H9 (cell line): ENCODE data around the gene ANO3. TPM values are rescaled to one million over a fixed set of nuclear protein-coding genes. Genes with fewer than 3 reads are reported as not detected.

ENCODE experiments used
- DNase-seq: peaks from one replicate; pipeline ENCODE4 v3.0.0-alpha.2; 2017
- H2AFZ ChIP-seq: one replicate; pipeline ENCODE4 v1.6.1; 2013; ENCODE audit warnings: mild to moderate bottlenecking, low read length, control low read depth, moderate library complexity
- H2AK5ac ChIP-seq: 2 replicates; pipeline ENCODE4 v1.6.1; 2013; ENCODE audit warnings: low read length, control low read depth, mixed read lengths; ENCODE audit not compliant: insufficient read length
- H2BK120ac ChIP-seq: one replicate; pipeline ENCODE4 v1.6.1; 2013; ENCODE audit warnings: low read depth, mild to moderate bottlenecking, low read length, control low read depth, inconsistent platforms; ENCODE audit not compliant: poor library complexity, severe bottlenecking
- H2BK12ac ChIP-seq: 2 replicates; pipeline ENCODE4 v1.6.1; 2013; ENCODE audit warnings: low read length, control low read depth, mixed read lengths, low read depth; ENCODE audit not compliant: insufficient read length
- H2BK15ac ChIP-seq: 2 replicates; pipeline ENCODE4 v1.6.1; 2013; ENCODE audit warnings: low read depth, low read length, control low read depth
- H2BK20ac ChIP-seq: one replicate; pipeline ENCODE4 v1.6.1; 2013; ENCODE audit warnings: low read depth, mild to moderate bottlenecking, low read length, control low read depth, inconsistent platforms; ENCODE audit not compliant: poor library complexity, severe bottlenecking
- H2BK5ac ChIP-seq: 2 replicates; pipeline ENCODE4 v1.6.1; 2013; ENCODE audit warnings: low read length, control low read depth, mixed read lengths; ENCODE audit not compliant: insufficient read length
- H3K14ac ChIP-seq: 2 replicates; pipeline ENCODE4 v1.6.1; 2013; ENCODE audit warnings: low read length, control low read depth; ENCODE audit not compliant: insufficient read depth
- H3K18ac ChIP-seq: 2 replicates; pipeline ENCODE4 v1.6.1; 2013; ENCODE audit warnings: low read depth, mild to moderate bottlenecking, mixed read lengths, low read length, control low read depth; ENCODE audit not compliant: insufficient read length
- H3K23ac ChIP-seq: 2 replicates; pipeline ENCODE4 v1.6.1; 2013; ENCODE audit warnings: low read length, control low read depth, mixed read lengths, low read depth; ENCODE audit not compliant: insufficient read length
- H3K23me2 ChIP-seq: 2 replicates; pipeline ENCODE4 v1.6.1; 2013; ENCODE audit warnings: low read depth, mild to moderate bottlenecking, mixed read lengths, low read length, control low read depth; ENCODE audit not compliant: insufficient read length, poor library complexity, severe bottlenecking
- H3K27ac ChIP-seq: 2 replicates; pipeline ENCODE4 v1.5.1; 2013; ENCODE audit warnings: low read length, control low read depth, mixed read lengths, low read depth; ENCODE audit not compliant: insufficient read length
- H3K27me3 ChIP-seq: 2 replicates; pipeline ENCODE4 v1.6.1; 2013; ENCODE audit warnings: low read length, control low read depth, inconsistent platforms; ENCODE audit not compliant: insufficient read depth
- H3K4ac ChIP-seq: 2 replicates; pipeline ENCODE4 v1.6.1; 2013; ENCODE audit warnings: low read depth, mild to moderate bottlenecking, control low read depth, inconsistent platforms, low read length, moderate library complexity
- H3K4me1 ChIP-seq: 2 replicates; pipeline ENCODE4 v1.6.1; 2013; ENCODE audit warnings: low read length, control low read depth, inconsistent platforms; ENCODE audit not compliant: insufficient read depth
- H3K4me2 ChIP-seq: 2 replicates; pipeline ENCODE4 v1.6.1; 2013; ENCODE audit warnings: low read length, control low read depth, mixed read lengths; ENCODE audit not compliant: insufficient read length, insufficient read depth
- H3K56ac ChIP-seq: 2 replicates; pipeline ENCODE4 v1.6.1; 2013; ENCODE audit warnings: low read depth, mild to moderate bottlenecking, mixed read lengths, low read length, control low read depth; ENCODE audit not compliant: insufficient read length
- H3K79me1 ChIP-seq: 2 replicates; pipeline ENCODE4 v1.6.1; 2013; ENCODE audit warnings: low read depth, mild to moderate bottlenecking, moderate library complexity, low read length, control low read depth, inconsistent platforms; ENCODE audit not compliant: insufficient read depth, poor library complexity, severe bottlenecking
- H3K79me2 ChIP-seq: 2 replicates; pipeline ENCODE4 v1.6.1; 2013; ENCODE audit warnings: low read length, control low read depth, inconsistent platforms; ENCODE audit not compliant: insufficient read depth
- H3K9ac ChIP-seq: 2 replicates; pipeline ENCODE4 v1.6.1; 2013; ENCODE audit warnings: low read length, control low read depth, mixed read lengths; ENCODE audit not compliant: insufficient read length; ENCODE audit errors: extremely low read depth
- H3K9me3 ChIP-seq: one replicate; pipeline ENCODE4 v1.6.1; 2013; ENCODE audit warnings: low read depth, low read length, inconsistent platforms; ENCODE audit not compliant: control insufficient read depth
- H3T11ph ChIP-seq: one replicate; pipeline ENCODE4 v1.6.1; 2013; ENCODE audit warnings: mild to moderate bottlenecking, low read length, control low read depth, inconsistent platforms
- H4K20me1 ChIP-seq: one replicate; pipeline ENCODE4 v1.6.1; 2013; ENCODE audit not compliant: control insufficient read depth, insufficient read length, insufficient read depth
- H4K5ac ChIP-seq: 2 replicates; pipeline ENCODE4 v1.6.1; 2013; ENCODE audit warnings: low read depth, mild to moderate bottlenecking, mixed read lengths, low read length, control low read depth; ENCODE audit not compliant: insufficient read length
- H4K8ac ChIP-seq: replicated peaks from 2 replicates; pipeline ENCODE4 v1.6.1; 2013; ENCODE audit warnings: low read length, control low read depth, mixed read lengths, low read depth; ENCODE audit not compliant: insufficient read length
- H4K91ac ChIP-seq: 2 replicates; pipeline ENCODE4 v1.6.1; 2013; ENCODE audit warnings: low read depth, mild to moderate bottlenecking, moderate library complexity, mixed read lengths, low read length, control low read depth; ENCODE audit not compliant: insufficient read length
- H3K27ac Mint-ChIP-seq, 3 experiments: 2 replicates in 2 of 3; 3 replicates in 1 of 3; pipeline ENCODE4 v1.8.0; 2020 to 2021; ENCODE audit warnings: mixed read lengths in 3 of 3, mild to moderate bottlenecking in 1 of 3, moderate library complexity in 1 of 3
- H3K27me3 Mint-ChIP-seq: 2 replicates; pipeline ENCODE4 v1.8.0; 2021; ENCODE audit warnings: low read depth, mild to moderate bottlenecking, moderate library complexity, mixed read lengths
- H3K36me3 Mint-ChIP-seq, 3 experiments: 2 replicates in 2 of 3; 3 replicates in 1 of 3; pipeline ENCODE4 v1.8.0; 2020 to 2021; ENCODE audit warnings: low read depth in 3 of 3, mixed read lengths in 3 of 3; ENCODE audit not compliant: insufficient read depth in 1 of 3
- H3K4me1 Mint-ChIP-seq, 2 experiments: 2 replicates each; pipeline ENCODE4 v1.8.0; 2020; ENCODE audit warnings: mixed read lengths in 2 of 2
- H3K4me3 Mint-ChIP-seq, 2 experiments: 2 replicates in 1 of 2; 3 replicates in 1 of 2; pipeline ENCODE4 v1.8.0; 2020 to 2021; ENCODE audit warnings: mild to moderate bottlenecking in 2 of 2, mixed read lengths in 2 of 2, moderate library complexity in 1 of 2
- H3K9me3 Mint-ChIP-seq, 2 experiments: 2 replicates in 1 of 2; 3 replicates in 1 of 2; pipeline ENCODE4 v1.8.0; 2020; ENCODE audit warnings: mild to moderate bottlenecking in 2 of 2, mixed read lengths in 2 of 2, moderate library complexity in 1 of 2
- WGBS: extraction: QIAGEN DNeasy Blood & Tissue Kit; methylation state at CpG from one replicate; pipeline ENCODE4 v1.1.7; 2013; ENCODE audit warnings: missing lambda C conversion rate, low lambda C conversion rate, mixed read lengths; ENCODE audit not compliant: insufficient read length; ENCODE audit errors: extremely low coverage; 5-methylcytosine and 5-hydroxymethylcytosine counted together
- total RNA-seq: library from RNA; stranded (reverse); gene quantifications from 2 replicates; pipeline ENCODE4 v1.2.1, GENCODE V29; 2021
- TF ChIP-seq, protein P1 (sequence below): fragments of 200-600 bp; sonication (generic); conservative IDR thresholded peaks from 3 replicates; pipeline ENCODE4 v1.8.0; 2021; ENCODE audit warnings: antibody characterized with exemption, mild to moderate bottlenecking

The ANO3 gene
- total RNA-seq, 1 experiment from 2014 or later: not detected

- no peak for DNase-seq
- H2BK120ac ChIP-seq: no peak overlapping the region
- no peaks in the 10 kb centered on the region for H3K79me2 ChIP-seq
- no peak overlapping the region for H2BK15ac ChIP-seq
- H2BK20ac ChIP-seq: no peak overlapping the region
- H2AFZ ChIP-seq: no peak overlapping the region
- no peak overlapping the region for H4K8ac ChIP-seq
- H2AK5ac ChIP-seq: no peak overlapping the region
- no peak overlapping the region for H2BK5ac ChIP-seq
- no peak overlapping the region for H3K27ac ChIP-seq
- no peak overlapping the region for H3T11ph ChIP-seq
- WGBS: no CpG with 5 or more reads among the region's 2 CpGs
- H3K36me3 Mint-ChIP-seq: no peaks in the 10 kb centered on the region
- H3K4me1 ChIP-seq: no peaks in the 10 kb centered on the region
- TF ChIP-seq, protein P1, sequence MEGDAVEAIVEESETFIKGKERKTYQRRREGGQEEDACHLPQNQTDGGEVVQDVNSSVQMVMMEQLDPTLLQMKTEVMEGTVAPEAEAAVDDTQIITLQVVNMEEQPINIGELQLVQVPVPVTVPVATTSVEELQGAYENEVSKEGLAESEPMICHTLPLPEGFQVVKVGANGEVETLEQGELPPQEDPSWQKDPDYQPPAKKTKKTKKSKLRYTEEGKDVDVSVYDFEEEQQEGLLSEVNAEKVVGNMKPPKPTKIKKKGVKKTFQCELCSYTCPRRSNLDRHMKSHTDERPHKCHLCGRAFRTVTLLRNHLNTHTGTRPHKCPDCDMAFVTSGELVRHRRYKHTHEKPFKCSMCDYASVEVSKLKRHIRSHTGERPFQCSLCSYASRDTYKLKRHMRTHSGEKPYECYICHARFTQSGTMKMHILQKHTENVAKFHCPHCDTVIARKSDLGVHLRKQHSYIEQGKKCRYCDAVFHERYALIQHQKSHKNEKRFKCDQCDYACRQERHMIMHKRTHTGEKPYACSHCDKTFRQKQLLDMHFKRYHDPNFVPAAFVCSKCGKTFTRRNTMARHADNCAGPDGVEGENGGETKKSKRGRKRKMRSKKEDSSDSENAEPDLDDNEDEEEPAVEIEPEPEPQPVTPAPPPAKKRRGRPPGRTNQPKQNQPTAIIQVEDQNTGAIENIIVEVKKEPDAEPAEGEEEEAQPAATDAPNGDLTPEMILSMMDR: no peak
- H3K4me3 Mint-ChIP-seq: no peak overlapping the region
- H3K14ac ChIP-seq: no peak overlapping the region
- H3K4me1 Mint-ChIP-seq: no peaks in the 10 kb centered on the region
- H3K18ac ChIP-seq: no peak overlapping the region
- no peaks in the 10 kb centered on the region for H4K20me1 ChIP-seq
- no peaks in the 10 kb centered on the region for H3K79me1 ChIP-seq
- H4K5ac ChIP-seq: no peak overlapping the region
- H3K9me3 ChIP-seq: no peaks in the 10 kb centered on the region
- H4K91ac ChIP-seq: no peak overlapping the region
- H3K56ac ChIP-seq: no peak overlapping the region
- H3K23ac ChIP-seq: no peak overlapping the region
- no peaks in the 10 kb centered on the region for H3K27me3 ChIP-seq
- no peaks in the 10 kb centered on the region for H3K9me3 Mint-ChIP-seq
- no peak overlapping the region for H3K27ac Mint-ChIP-seq
- no peak overlapping the region for H2BK12ac ChIP-seq
- H3K27me3 Mint-ChIP-seq: no peaks in the 10 kb centered on the region
- no peak overlapping the region for H3K9ac ChIP-seq
- H3K4me2 ChIP-seq: no peak overlapping the region
- H3K23me2 ChIP-seq: no peaks in the 10 kb centered on the region
- H3K4ac ChIP-seq: no peak overlapping the region
Measured at GRCh38 chr11:26344647-26345046, 12.7 kb downstream of the ANO3 start.
